ELR (cell line): ENCODE data around the gene TMEM161B.
"Not testable (repeated sequence)": the region's sequence is repeated elsewhere in the genome, so short reads cannot be mapped to it uniquely, and the experiment has no call there.

Experiments used
- DNase-seq: peaks from one replicate; pipeline ENCODE4 v3.0.0-alpha.2; 2015; ENCODE audit warnings: low read depth

TMEM161B gene

GRCh38 chr5:88268385-88269184 lies at the start of gene TMEM161B:
TSS of gene TMEM161B (minus strand) at chr5:88268845. CDS start at chr5:88268723, 122 bp downstream.
- peak; percentile 92 for DNase-seq

- no peak for DNase-seq
Measured at GRCh38 chr5:88304356-88304755, 35.7 kb upstream of the TMEM161B start.

GRCh38 chr5:88298425-88298824 lies 29.8 kb upstream of the TMEM161B start:
- peak; percentile 35 for DNase-seq

GRCh38 chr5:88290801-88291200 lies 22.2 kb upstream of the TMEM161B start:
- DNase-seq, result peak; percentile 34

GRCh38 chr5:88288528-88289197 lies 20.0 kb upstream of the TMEM161B start:
- no peak for DNase-seq

GRCh38 chr5:88287846-88288527 lies 19.3 kb upstream of the TMEM161B start:
- DNase-seq, result no peak

GRCh38 chr5:88287302-88287701 lies 18.7 kb upstream of the TMEM161B start:
- DNase-seq, result no peak

GRCh38 chr5:88283690-88284089 lies 15.0 kb upstream of the TMEM161B start:
- no peak for DNase-seq

- DNase-seq, result no peak
Measured at GRCh38 chr5:88281322-88281721, 12.7 kb upstream of the TMEM161B start.

GRCh38 chr5:88279584-88279983 lies 10.9 kb upstream of the TMEM161B start:
- DNase-seq, result no peak

GRCh38 chr5:88276378-88276777 lies 7.7 kb upstream of the TMEM161B start:
- no peak for DNase-seq

- DNase-seq, result no peak
Measured at GRCh38 chr5:88275581-88275980, 6.9 kb upstream of the TMEM161B start.

GRCh38 chr5:88269222-88269771 lies 652 bp upstream of the TMEM161B start:
- peak; percentile 24 for DNase-seq

GRCh38 chr5:88264565-88264964 lies 4.1 kb downstream of the TMEM161B start:
- not testable (repeated sequence) for DNase-seq

GRCh38 chr5:88263349-88263748 lies 5.3 kb downstream of the TMEM161B start:
- DNase-seq, result no peak

- peak; percentile 24 for DNase-seq
Measured at GRCh38 chr5:88262116-88262515, 6.5 kb downstream of the TMEM161B start.

GRCh38 chr5:88258636-88259035 lies 10.0 kb downstream of the TMEM161B start:
- no peak for DNase-seq

GRCh38 chr5:88256872-88257271 lies 11.8 kb downstream of the TMEM161B start:
- no peak for DNase-seq

- DNase-seq, result no peak
Measured at GRCh38 chr5:88256037-88256436, 12.6 kb downstream of the TMEM161B start.

- DNase-seq, result no peak
Measured at GRCh38 chr5:88254320-88254719, 14.3 kb downstream of the TMEM161B start.

- peak; percentile 58 for DNase-seq
Measured at GRCh38 chr5:88251048-88251711, 17.5 kb downstream of the TMEM161B start.

- no peak for DNase-seq
Measured at GRCh38 chr5:88250010-88250409, 18.6 kb downstream of the TMEM161B start.
